Tibial artery (tissue), 4 donors: Measurements from ENCODE around the gene HMG20A.

Source experiments
- DNase-seq, 2 donors: peaks; one replicate each; pipeline ENCODE4 v3.0.0-alpha.2; 2019
- H3K27ac ChIP-seq, 2 donors: fragments of 200-600 bp; sonication (generic) in 1 of 2; 1 replicate in 1 of 2; 2 replicates in 1 of 2; pipeline ENCODE4 v1.5.1; 2018 to 2019; ENCODE audit warnings: mild to moderate bottlenecking in 1 of 2
- H3K27me3 ChIP-seq, 2 donors: fragments of 200-600 bp; sonication (generic) in 1 of 2; one replicate each; pipeline versions ENCODE4 v1.5.1 to v1.6.0; 2016 to 2019
- H3K36me3 ChIP-seq, 3 donors: fragments of 200-600 bp; sonication (generic) in 2 of 3; one replicate each; pipeline ENCODE4 v1.5.1; 2016 to 2019; ENCODE audit warnings: mild to moderate bottlenecking in 2 of 3
- H3K4me1 ChIP-seq, 4 donors: fragments of 200-600 bp; sonication (generic) in 2 of 4; 1 replicate in 3 of 4; 2 replicates in 1 of 4; pipeline ENCODE4 v1.5.1; 2016 to 2019
- H3K4me3 ChIP-seq, 2 donors: fragments of 200-600 bp; sonication (generic) in 1 of 2; 1 replicate in 1 of 2; 2 replicates in 1 of 2; pipeline ENCODE4 v1.5.1; 2018 to 2019; ENCODE audit warnings: mild to moderate bottlenecking in 2 of 2
- H3K9me3 ChIP-seq, 3 donors: fragments of 200-600 bp; sonication (generic) in 1 of 3; one replicate each; pipeline ENCODE4 v1.5.1; 2016 to 2019
- CTCF ChIP-seq, 2 experiments: fragments of 200-600 bp in 1 of 2; fragments of 450-650 bp in 1 of 2; IDR thresholded peaks; one replicate each; pipeline ENCODE4 v1.5.1; 2017 to 2019; ENCODE audit warnings: antibody characterized with exemption in 2 of 2, mild to moderate bottlenecking in 1 of 2, moderate library complexity in 1 of 2
- intact Hi-C: fragments of 100-400 bp; cut with DNase I; formaldehyde crosslinking; loops from one replicate; pipeline ENCODE4 v1.15.0; 2023; ENCODE audit warnings: low total_unique reads

Gene HMG20A

DNA sequence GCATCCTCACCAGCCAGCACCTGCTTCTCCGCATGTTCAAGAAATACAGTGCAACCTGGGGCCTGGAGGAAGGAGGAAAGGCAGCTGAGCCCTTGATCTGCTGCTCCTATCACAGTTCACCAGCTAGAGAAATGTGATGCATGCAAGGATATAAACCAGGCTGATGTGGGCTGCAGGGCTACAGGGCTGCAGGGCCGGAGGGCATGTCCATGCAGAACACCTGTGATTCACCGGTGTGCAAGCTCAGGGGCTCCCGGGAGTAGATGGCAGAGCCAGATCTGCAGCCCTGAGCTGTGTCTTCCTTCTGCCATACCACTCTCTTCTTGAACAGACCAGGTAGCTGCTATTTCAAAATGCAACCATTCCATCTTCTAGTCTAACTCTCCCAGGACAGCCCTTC, 84.9 kb downstream of the HMG20A start:
- Histone ChIP-seq H3K4me3 (no peak overlapping the region), H3K27ac (no peak overlapping the region), H3K9me3 (no peaks in the 10 kb centered on the region), H3K27me3 (no peaks in the 10 kb centered on the region), H3K4me1 (peaks cover 0 to 42% (median 31%) of the 10 kb centered on the region in 4 donors), H3K36me3 (no peaks in the 10 kb centered on the region)
- DNase-seq: no peak
- TF ChIP-seq CTCF (IDR thresholded peaks at IDR 0.05): no peak
- intact Hi-C loops: no loop called here

DNA sequence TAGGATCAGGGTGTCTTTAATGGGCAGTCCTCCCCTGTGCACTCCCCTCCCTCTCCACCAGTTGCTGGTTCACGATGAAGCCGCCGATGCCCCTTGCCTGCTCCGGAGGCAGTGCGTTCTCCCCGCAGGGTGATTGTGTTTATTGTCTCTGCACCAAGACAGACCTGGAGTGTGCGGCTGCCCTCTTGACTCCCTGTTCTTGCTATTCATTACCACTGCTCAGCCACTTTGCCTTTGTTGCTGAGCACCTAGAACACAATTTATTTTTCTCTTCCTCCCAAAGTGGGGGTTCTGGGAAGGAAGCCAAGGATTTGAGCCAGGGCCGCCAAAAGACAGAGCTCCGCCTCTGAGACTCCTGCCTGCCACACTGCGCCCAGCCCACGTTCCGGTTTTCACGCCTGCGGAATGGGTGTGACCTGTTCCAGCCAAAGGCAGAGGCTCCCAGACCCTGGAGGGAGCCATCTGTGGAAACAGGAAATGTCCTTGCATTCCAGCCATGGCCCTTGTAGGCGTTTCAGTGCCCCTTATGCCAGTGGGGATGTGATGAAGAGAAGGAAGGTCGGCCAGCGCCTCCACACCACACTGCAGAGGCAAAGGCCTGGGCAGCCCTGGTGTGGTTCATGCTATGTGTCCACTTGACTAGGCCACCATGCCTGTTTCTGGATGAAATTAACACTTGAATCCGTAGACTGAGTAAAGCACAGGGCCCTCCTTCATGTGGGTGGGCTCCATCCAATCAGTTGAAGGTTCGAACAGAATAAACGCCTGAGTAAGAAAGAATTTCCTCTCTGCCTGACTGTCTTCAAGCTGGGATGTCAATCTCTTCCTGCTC, 85.8 kb downstream of the HMG20A start:
- Histone ChIP-seq H3K9me3 (no peaks in the 10 kb centered on the region), H3K4me1 (peaks cover 0 to 42% (median 31%) of the 10 kb centered on the region in 4 donors), H3K27me3 (no peaks in the 10 kb centered on the region), H3K4me3 (no peak overlapping the region), H3K36me3 (no peaks in the 10 kb centered on the region), H3K27ac (peak overlapping the region; percentile 51 to 52)
- intact Hi-C loops: no loop called here
- TF ChIP-seq CTCF (IDR thresholded peaks at IDR 0.05): no peak
- peak; percentile 54 to 74 for DNase-seq

DNA sequence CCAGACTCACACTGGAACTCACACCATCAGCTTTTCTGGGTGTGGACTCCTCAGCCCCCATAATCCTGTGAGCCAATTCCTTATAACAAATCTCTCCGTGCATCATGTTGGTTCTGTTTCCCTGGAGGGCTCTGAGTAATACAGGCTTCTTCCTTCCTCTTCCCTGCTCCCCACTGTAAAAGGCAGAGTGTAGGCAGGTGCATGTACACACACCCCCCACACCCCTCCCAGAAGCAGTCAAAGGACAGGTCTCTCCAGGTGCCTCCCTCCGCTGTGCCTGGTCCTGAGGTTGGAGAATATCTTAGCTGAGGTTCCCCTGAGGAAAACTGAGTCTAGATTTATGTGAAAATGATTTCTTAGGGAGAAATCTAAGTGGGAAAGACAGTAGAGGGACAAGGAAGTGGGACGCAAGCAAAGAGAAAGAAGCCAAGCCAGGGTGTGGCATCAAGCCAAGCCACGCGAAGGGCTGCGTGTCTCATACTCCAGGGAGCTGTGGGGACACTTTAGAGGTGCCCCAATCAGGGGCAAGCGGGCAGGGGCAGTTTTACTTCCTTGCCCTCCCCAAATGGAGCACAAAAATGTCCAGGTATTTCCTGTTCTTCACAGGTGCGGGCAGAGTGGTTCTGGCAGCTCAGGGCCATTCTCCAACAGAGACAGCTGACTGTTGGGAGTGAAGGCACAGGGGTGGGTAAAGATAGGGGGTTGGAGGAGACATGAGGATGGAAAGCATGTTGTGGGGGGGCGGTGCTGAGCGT, 86.6 kb downstream of the HMG20A start:
- intact Hi-C loops: no loop called here
- Histone ChIP-seq H3K36me3 (no peaks in the 10 kb centered on the region), H3K27me3 (no peaks in the 10 kb centered on the region), H3K9me3 (no peaks in the 10 kb centered on the region), H3K27ac (peak overlapping the region; percentile 51 to 52), H3K4me3 (no peak overlapping the region), H3K4me1 (peaks cover 0 to 42% (median 31%) of the 10 kb centered on the region in 4 donors)
- no peak for TF ChIP-seq CTCF (IDR thresholded peaks at IDR 0.05)
- peak; percentile 63 to 78 for DNase-seq

DNA sequence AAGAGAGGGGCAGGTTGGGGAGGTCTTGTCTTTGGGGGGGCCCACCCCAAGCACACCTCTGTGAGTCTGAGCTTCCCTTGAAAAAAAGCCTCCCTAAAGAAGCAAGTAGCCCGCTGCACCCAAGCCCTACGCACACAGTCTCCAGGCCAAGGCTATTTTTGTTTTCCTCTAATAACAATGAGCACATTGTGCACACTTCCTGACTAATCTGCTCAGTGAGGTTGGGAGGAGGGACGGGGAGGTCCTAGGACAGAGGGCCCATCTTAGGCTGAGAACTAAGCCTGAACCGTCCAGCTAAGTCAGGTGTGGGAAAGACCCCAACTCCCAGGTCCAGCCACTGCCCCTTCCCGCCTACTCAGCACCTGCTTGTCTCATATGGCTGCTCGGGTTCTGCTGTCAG, 87.2 kb downstream of the HMG20A start:
- H3K27ac ChIP-seq: peak overlapping the region; percentile 51 to 52
- intact Hi-C loops: no loop called here
- H3K4me3 ChIP-seq: no peak overlapping the region
- no peaks in the 10 kb centered on the region for H3K36me3 ChIP-seq
- no peaks in the 10 kb centered on the region for H3K9me3 ChIP-seq
- no peak for TF ChIP-seq CTCF (IDR thresholded peaks at IDR 0.05)
- peaks cover 0 to 42% (median 31%) of the 10 kb centered on the region in 4 donors for H3K4me1 ChIP-seq
- no peaks in the 10 kb centered on the region for H3K27me3 ChIP-seq
- DNase-seq: peak in 1 of 2 donors; percentile 43

GRCh38 chr15:77508541-77509243, 88.0 kb downstream of the HMG20A start:
- H3K4me3 ChIP-seq: no peak overlapping the region
- peaks cover 0 to 42% (median 31%) of the 10 kb centered on the region in 4 donors for H3K4me1 ChIP-seq
- intact Hi-C loops: no loop called here
- H3K27me3 ChIP-seq: no peaks in the 10 kb centered on the region
- no peak for TF ChIP-seq CTCF (IDR thresholded peaks at IDR 0.05)
- H3K27ac ChIP-seq: peak overlapping the region; percentile 51 to 52
- peak; percentile 75 to 81 for DNase-seq
- H3K36me3 ChIP-seq: no peaks in the 10 kb centered on the region
- H3K9me3 ChIP-seq: no peaks in the 10 kb centered on the region
